Ovary (tissue), 3 donors: ENCODE results near the gene BTC.

ENCODE experiments used
- CTCF ChIP-seq, 3 donors: fragments of 450-650 bp in 2 of 3; fragments of 200-600 bp in 1 of 3; IDR thresholded peaks; one replicate each; pipeline versions ENCODE4 v1.5.1 to v1.8.0; 2016 to 2022; ENCODE audit warnings: antibody characterized with exemption in 3 of 3, mild to moderate bottlenecking in 1 of 3
- POLR2A ChIP-seq: fragments of 450-650 bp; IDR thresholded peaks from one replicate; pipeline ENCODE4 v1.6.1; 2017; ENCODE audit warnings: antibody characterized with exemption, mild to moderate bottlenecking, moderate library complexity
- donor health status: DM: no; HTN: no; CAD: no.

- no peak for TF ChIP-seq CTCF (IDR thresholded peaks at IDR 0.05)
- no peak for TF ChIP-seq POLR2A
Observed at GRCh38 chr4:74838746-74839370, 44.5 kb upstream of the BTC start.
